ENCODE results near the gene ANGPTL7.

DNA sequence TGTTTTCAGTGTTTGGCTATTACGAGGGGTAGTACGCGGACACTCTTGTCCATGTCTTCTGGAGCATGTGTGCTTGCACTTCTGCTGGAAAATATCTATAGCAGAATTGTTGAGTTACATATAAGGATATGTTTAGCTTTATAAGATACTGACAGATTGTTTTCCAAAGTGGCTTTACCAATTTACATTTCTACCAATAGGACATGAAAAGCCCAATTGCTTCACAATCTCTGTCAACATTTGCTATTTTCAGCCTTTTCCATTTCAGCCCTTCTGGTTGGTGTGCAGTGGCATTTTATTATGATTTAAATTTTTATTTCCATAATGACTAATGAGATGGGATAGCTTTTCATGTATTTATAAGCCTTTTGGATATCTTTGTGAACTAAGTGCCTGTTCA lies 6.3 kb upstream of the ANGPTL7 start:
- TF ChIP-seq ZNF211 (tag by site-specific recombination; IDR thresholded peaks at IDR 0.05; ENCODE audit: low read depth) = no peak
- TF ChIP-seq, protein P1, sequence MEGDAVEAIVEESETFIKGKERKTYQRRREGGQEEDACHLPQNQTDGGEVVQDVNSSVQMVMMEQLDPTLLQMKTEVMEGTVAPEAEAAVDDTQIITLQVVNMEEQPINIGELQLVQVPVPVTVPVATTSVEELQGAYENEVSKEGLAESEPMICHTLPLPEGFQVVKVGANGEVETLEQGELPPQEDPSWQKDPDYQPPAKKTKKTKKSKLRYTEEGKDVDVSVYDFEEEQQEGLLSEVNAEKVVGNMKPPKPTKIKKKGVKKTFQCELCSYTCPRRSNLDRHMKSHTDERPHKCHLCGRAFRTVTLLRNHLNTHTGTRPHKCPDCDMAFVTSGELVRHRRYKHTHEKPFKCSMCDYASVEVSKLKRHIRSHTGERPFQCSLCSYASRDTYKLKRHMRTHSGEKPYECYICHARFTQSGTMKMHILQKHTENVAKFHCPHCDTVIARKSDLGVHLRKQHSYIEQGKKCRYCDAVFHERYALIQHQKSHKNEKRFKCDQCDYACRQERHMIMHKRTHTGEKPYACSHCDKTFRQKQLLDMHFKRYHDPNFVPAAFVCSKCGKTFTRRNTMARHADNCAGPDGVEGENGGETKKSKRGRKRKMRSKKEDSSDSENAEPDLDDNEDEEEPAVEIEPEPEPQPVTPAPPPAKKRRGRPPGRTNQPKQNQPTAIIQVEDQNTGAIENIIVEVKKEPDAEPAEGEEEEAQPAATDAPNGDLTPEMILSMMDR (tag by site-specific recombination; IDR thresholded peaks at IDR 0.05) = no peak
- TF ChIP-seq ZNF140 (tag by site-specific recombination; IDR thresholded peaks at IDR 0.05) = no peak
- TF ChIP-seq, protein P2, sequence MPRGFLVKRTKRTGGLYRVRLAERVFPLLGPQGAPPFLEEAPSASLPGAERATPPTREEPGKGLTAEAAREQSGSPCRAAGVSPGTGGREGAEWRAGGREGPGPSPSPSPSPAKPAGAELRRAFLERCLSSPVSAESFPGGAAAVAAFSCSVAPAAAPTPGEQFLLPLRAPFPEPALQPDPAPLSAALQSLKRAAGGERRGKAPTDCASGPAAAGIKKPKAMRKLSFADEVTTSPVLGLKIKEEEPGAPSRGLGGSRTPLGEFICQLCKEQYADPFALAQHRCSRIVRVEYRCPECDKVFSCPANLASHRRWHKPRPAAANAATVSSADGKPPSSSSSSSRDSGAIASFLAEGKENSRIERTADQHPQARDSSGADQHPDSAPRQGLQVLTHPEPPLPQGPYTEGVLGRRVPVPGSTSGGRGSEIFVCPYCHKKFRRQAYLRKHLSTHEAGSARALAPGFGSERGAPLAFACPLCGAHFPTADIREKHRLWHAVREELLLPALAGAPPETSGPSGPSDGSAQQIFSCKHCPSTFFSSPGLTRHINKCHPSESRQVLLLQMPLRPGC (tag by site-specific recombination; IDR thresholded peaks at IDR 0.05) = no peak

Measured in HEK293 (cell line).